OCI-LY1 (cell line): Measurements from ENCODE around the gene FAM89A.

Source experiments
- CTCF ChIP-seq: fragments of 200-600 bp; sonication (generic), shearing (Covaris generic); IDR thresholded peaks from 2 replicates; pipeline ENCODE4 v1.5.1; 2017; ENCODE audit warnings: mild to moderate bottlenecking, antibody characterized with exemption, low read length, moderate library complexity, mixed read lengths
- EZH2 ChIP-seq: fragments of 200-600 bp; sonication (generic), shearing (Covaris generic); IDR thresholded peaks from 2 replicates; pipeline ENCODE4 v1.8.0; 2017; ENCODE audit warnings: borderline replicate concordance, mixed run types, mild to moderate bottlenecking, antibody characterized with exemption, low read length, moderate library complexity, mixed read lengths

DNA sequence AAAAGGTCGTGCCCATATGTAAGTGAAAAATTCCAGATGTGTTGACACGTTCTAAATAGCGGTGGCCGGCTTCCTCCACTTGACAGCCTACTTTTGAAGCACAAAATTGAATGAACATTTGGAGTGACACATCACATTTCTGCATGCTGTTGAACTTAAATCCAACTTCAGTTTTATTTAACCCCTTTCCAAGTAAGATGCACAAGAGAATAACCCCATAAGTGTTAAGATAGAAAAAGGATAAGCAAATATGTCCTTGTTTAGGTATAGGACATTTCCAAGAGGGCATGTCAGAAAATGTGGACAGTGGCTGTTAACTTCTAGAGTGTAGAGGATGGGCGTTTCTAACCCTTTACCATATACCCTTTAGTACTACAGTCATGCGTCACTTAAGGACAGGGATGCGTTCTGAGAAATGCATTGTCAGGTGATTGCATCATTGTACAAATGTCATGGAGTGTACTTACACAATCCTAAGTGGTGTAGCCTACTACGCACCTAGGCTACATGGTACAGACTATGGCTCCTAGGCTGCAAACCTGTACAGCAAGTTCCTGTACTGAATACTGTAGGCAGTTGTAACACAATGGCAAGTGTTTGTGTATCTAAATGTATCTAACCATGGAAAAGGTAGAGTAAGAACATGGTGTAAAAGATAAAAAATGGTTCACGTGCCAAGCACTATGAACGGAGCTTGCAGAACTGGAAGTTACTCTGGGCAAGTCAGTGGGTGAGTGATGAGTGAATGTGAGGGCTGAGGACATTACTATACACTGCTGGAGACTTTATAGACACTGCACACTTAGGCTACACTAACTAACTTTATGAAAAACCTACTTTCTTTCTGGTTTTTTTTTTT lies 9.3 kb upstream of the FAM89A start:
- TF ChIP-seq EZH2 = no peak
- no peak for TF ChIP-seq CTCF
